Gastrocnemius medialis (tissue), 4 donors: Measurements from ENCODE around the gene AMN. TPM values are rescaled to one million over a fixed set of nuclear protein-coding genes. Genes with fewer than 3 reads are reported as not detected.

ENCODE experiments used
- ATAC-seq, 2 donors: fragments of 150-250 bp; one replicate each; pipeline ENCODE4 v1.9.1; 2016
- DNase-seq, 2 donors: peaks; one replicate each; pipeline ENCODE4 v3.0.0-alpha.2; 2019
- H3K27ac ChIP-seq, 4 donors: fragments of 200-600 bp; sonication (generic); 1 replicate in 1 of 4; 2 replicates in 3 of 4; pipeline ENCODE4 v1.5.1; 2016 to 2018; ENCODE audit warnings: mild to moderate bottlenecking in 2 of 4, moderate library complexity in 1 of 4
- H3K27me3 ChIP-seq, 3 donors: fragments of 200-600 bp; sonication (generic) in 2 of 3; 1 replicate in 1 of 3; 2 replicates in 2 of 3; pipeline versions ENCODE4 v1.5.1 to v1.6.0; 2016 to 2019; ENCODE audit warnings: mild to moderate bottlenecking in 1 of 3, moderate library complexity in 1 of 3
- H3K36me3 ChIP-seq, 2 donors: fragments of 200-600 bp; sonication (generic) in 1 of 2; one replicate each; pipeline ENCODE4 v1.5.1; 2017 to 2018
- H3K4me1 ChIP-seq, 2 donors: fragments of 200-600 bp; sonication (generic) in 1 of 2; one replicate each; pipeline ENCODE4 v1.5.1; 2016 to 2017; ENCODE audit warnings: mild to moderate bottlenecking in 2 of 2
- H3K4me3 ChIP-seq, 4 donors: fragments of 200-600 bp; sonication (generic) in 3 of 4; 1 replicate in 1 of 4; 2 replicates in 3 of 4; pipeline ENCODE4 v1.5.1; 2016 to 2019; ENCODE audit warnings: mild to moderate bottlenecking in 2 of 4
- H3K9me3 ChIP-seq, 3 donors: fragments of 200-600 bp; sonication (generic) in 2 of 3; 1 replicate in 1 of 3; 2 replicates in 2 of 3; pipeline ENCODE4 v1.5.1; 2016 to 2019
- CTCF ChIP-seq, 5 experiments: fragments of 450-650 bp in 3 of 5; fragments of 200-600 bp in 2 of 5; sonication (generic) in 2 of 5; IDR thresholded peaks in 4 of 5; conservative IDR thresholded peaks in 1 of 5; 1 replicate in 4 of 5; 2 replicates in 1 of 5; pipeline ENCODE4 v1.5.1; 2016 to 2019; ENCODE audit warnings: antibody characterized with exemption in 5 of 5, mild to moderate bottlenecking in 3 of 5, moderate library complexity in 3 of 5
- POLR2A ChIP-seq, 2 donors: fragments of 450-650 bp; IDR thresholded peaks; one replicate each; pipeline ENCODE4 v1.6.1; 2017; ENCODE audit warnings: antibody characterized with exemption in 2 of 2, mild to moderate bottlenecking in 2 of 2, moderate library complexity in 2 of 2
- in situ Hi-C, 4 donors: fragments of 200-750 bp; cut with MboI; loops; one replicate each; pipeline versions ENCODE4 v1.15.0 to v1.8.0; 2017; ENCODE audit warnings: low sequenced_read_pairs in 4 of 4
- intact Hi-C: fragments of 100-400 bp; cut with DNase I; formaldehyde crosslinking; loops from one replicate; pipeline ENCODE4 v1.15.1; 2023; ENCODE audit warnings: low total_unique reads
- total RNA-seq, 4 donors: library from RNA; depleted of rRNA; stranded (reverse); fragments of >200 nt; gene quantifications; one replicate each; pipeline versions ENCODE4 v1.1.0 to v1.2.3, GENCODE V29; 2016

Gene AMN
- total RNA-seq, 4 donors from 2014 or later: 0.42 to 4.3 TPM; not detected in 2

- H3K27ac ChIP-seq: peak overlapping the region; percentile 87 to 93 (median 90)
- intact Hi-C loops: no loop called here
- in situ Hi-C loops: no loop called here
- peak; percentile 89 to 90 for ATAC-seq
- DNase-seq: peak; percentile 77 to 85
- no peaks in the 10 kb centered on the region for H3K9me3 ChIP-seq
- peak overlapping the region in 3 of 4 donors; percentile 8 to 17 (median 15) for H3K4me3 ChIP-seq
- peaks cover 5 to 72% of the 10 kb centered on the region in 2 donors for H3K36me3 ChIP-seq
- H3K27me3 ChIP-seq: no peaks in the 10 kb centered on the region
- TF ChIP-seq POLR2A (IDR thresholded peaks at IDR 0.05) (peak in 1 of 2 donors; percentile 16), CTCF (IDR thresholded peaks at IDR 0.05 in 4 of 5, conservative IDR thresholded peaks at IDR 0.05 in 1 of 5) (no peak)
- peaks cover 17 to 21% of the 10 kb centered on the region in 2 donors for H3K4me1 ChIP-seq
These were observed 26.8 kb downstream of the AMN start for GRCh38 chr14:102949062-102949800.

- Histone ChIP-seq H3K36me3 (peaks cover 5 to 72% of the 10 kb centered on the region in 2 donors), H3K27me3 (no peaks in the 10 kb centered on the region), H3K4me3 (peak overlapping the region in 3 of 4 donors; percentile 8 to 17 (median 15)), H3K9me3 (no peaks in the 10 kb centered on the region), H3K27ac (peak overlapping the region; percentile 87 to 93 (median 90)), H3K4me1 (peaks cover 17 to 21% of the 10 kb centered on the region in 2 donors)
- peak in 1 of 2 donors; percentile 68 for DNase-seq
- TF ChIP-seq POLR2A (IDR thresholded peaks at IDR 0.05) (no peak), CTCF (IDR thresholded peaks at IDR 0.05 in 4 of 5, conservative IDR thresholded peaks at IDR 0.05 in 1 of 5) (no peak)
- peak; percentile 41 to 68 for ATAC-seq
- intact Hi-C loops (no loop called here), in situ Hi-C loops (no loop called here)
These were observed 27.5 kb downstream of the AMN start for GRCh38 chr14:102949801-102950451.

- no peaks in the 10 kb centered on the region for H3K9me3 ChIP-seq
- TF ChIP-seq POLR2A (IDR thresholded peaks at IDR 0.05): no peak
- TF ChIP-seq CTCF (IDR thresholded peaks at IDR 0.05 in 4 of 5, conservative IDR thresholded peaks at IDR 0.05 in 1 of 5): no peak
- no peaks in the 10 kb centered on the region for H3K27me3 ChIP-seq
- H3K27ac ChIP-seq: peak overlapping the region; percentile 87 to 93 (median 90)
- intact Hi-C loops: no loop called here
- H3K36me3 ChIP-seq: peaks cover 0 to 72% of the 10 kb centered on the region in 2 donors
- ATAC-seq (no peak), DNase-seq (no peak)
- H3K4me1 ChIP-seq: peaks cover 17 to 21% of the 10 kb centered on the region in 2 donors
- no peak overlapping the region for H3K4me3 ChIP-seq
- in situ Hi-C loops: no loop called here
These were observed 28.6 kb downstream of the AMN start for GRCh38 chr14:102951034-102951433.

GRCh38 chr14:102951799-102952198 is 29.3 kb downstream of the AMN start:
- no peak for DNase-seq
- TF ChIP-seq POLR2A (IDR thresholded peaks at IDR 0.05) (no peak), CTCF (IDR thresholded peaks at IDR 0.05 in 4 of 5, conservative IDR thresholded peaks at IDR 0.05 in 1 of 5) (no peak)
- ATAC-seq: no peak
- H3K9me3 ChIP-seq: no peaks in the 10 kb centered on the region
- peaks cover 0 to 71% of the 10 kb centered on the region in 2 donors for H3K36me3 ChIP-seq
- peak overlapping the region in 2 of 4 donors; percentile 89 to 91 for H3K27ac ChIP-seq
- in situ Hi-C loops: no loop called here
- H3K27me3 ChIP-seq: no peaks in the 10 kb centered on the region
- H3K4me3 ChIP-seq: no peak overlapping the region
- intact Hi-C loops: no loop called here
- H3K4me1 ChIP-seq: peaks cover 17 to 21% of the 10 kb centered on the region in 2 donors
